ENCODE measurements around the gene ELMOD3. TPM values are rescaled to one million over a fixed set of nuclear protein-coding genes. Genes with fewer than 3 reads are reported as not detected.
"Not testable (repeated sequence)": the region's sequence is repeated elsewhere in the genome, so short reads cannot be mapped to it uniquely, and the experiment has no call there.

The ELMOD3 gene
- total RNA-seq, 1 experiment from 2014 or later, result 16.2 TPM

GRCh38 chr2:85439025-85439472, 84.5 kb downstream of the ELMOD3 start:
- H3K4me1 Mint-ChIP-seq (ENCODE audit: insufficient read depth, unreplicated experiment), result peaks cover 23% of the 10 kb centered on the region
- no peak for TF ChIP-seq CTCF (IDR thresholded peaks at IDR 0.05; ENCODE audit: unreplicated experiment)
- intact Hi-C loops (cut with micrococcal nuclease), result no loop called here
- no peak for DNase-seq (ENCODE audit: unreplicated experiment)
- H3K4me3 Mint-ChIP-seq (ENCODE audit: unreplicated experiment), result no peak overlapping the region
- BruUV-seq (replicated peaks), result no TSS peak
- ChIA-PET CTCF (interaction anchor here (0.6 to 1.7 kb wide), 6 partner anchors 15 to 157 kb away, joined by 3 to 8 read pairs (median 3); no protein-coding TSS in a partner anchor), POLR2A (interaction anchor here (0.8 to 16.8 kb wide), 7 partner anchors 17 to 167 kb away, joined by 3 to 287 read pairs (median 16); partner anchors contain the start of genes MAT2A and SH2D6)
- H3K27ac Mint-ChIP-seq (ENCODE audit: low read depth, unreplicated experiment), result peak overlapping the region; percentile 77
- H3K9me3 Mint-ChIP-seq (ENCODE audit: unreplicated experiment), result no peaks in the 10 kb centered on the region
- H3K27me3 Mint-ChIP-seq (ENCODE audit: insufficient read depth, unreplicated experiment), result no peaks in the 10 kb centered on the region
- H3K36me3 Mint-ChIP-seq (ENCODE audit: insufficient read depth, unreplicated experiment), result no peaks in the 10 kb centered on the region

DNA sequence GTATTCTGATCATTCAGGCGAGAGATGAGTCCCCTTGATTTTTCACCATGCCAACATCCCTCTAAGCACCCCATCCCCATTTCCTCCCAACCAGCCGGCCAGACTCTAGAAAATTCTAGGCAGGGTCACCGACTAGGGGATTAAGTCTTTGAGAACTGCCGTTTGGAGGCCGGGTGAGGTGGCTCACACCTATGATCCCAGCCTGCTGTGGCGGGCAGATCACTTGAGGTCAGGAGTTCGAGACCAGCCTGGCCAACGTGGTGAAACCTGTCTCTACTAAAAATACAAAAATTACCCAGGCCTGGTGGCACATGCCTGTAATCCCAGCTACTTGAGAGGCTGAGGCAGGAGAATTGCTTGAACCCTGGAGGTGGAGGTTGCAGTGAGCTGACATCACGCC, 85.0 kb downstream of the ELMOD3 start:
- H3K4me1 Mint-ChIP-seq (ENCODE audit: insufficient read depth, unreplicated experiment), result peaks cover 26% of the 10 kb centered on the region

DNA sequence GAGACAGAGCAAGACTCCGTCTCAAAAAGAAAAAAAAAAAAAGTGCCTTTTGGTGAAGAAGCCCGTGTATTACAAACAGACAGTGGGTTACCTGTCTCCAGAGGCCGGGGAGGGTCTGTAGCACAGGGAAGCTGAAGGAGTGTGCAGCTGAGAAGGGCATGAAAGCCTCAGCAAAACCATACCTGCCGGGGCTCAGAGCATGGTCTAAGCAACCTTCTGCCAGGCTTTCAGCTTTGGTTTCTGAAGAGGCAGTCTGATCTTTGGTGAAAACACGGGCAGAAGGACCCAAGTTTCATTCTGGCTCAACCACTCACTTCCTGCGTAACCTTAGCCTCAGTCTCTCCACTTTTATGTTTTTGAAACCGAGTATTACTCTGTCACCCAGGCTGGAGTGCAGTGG, 85.4 kb downstream of the ELMOD3 start:
- no peak for DNase-seq (ENCODE audit: unreplicated experiment)
- ChIA-PET CTCF (interaction anchor here (1.7 kb wide), 1 partner anchor 14 kb away, joined by 3 read pairs; no protein-coding TSS in a partner anchor), POLR2A (interaction anchor here (16.8 kb wide), 1 partner anchor 104 kb away, joined by 287 read pairs; the partner anchor contains the start of gene MAT2A)
- no TSS peak for BruUV-seq (replicated peaks)
- H3K9me3 Mint-ChIP-seq (ENCODE audit: unreplicated experiment), result no peaks in the 10 kb centered on the region
- TF ChIP-seq CTCF (IDR thresholded peaks at IDR 0.05; ENCODE audit: unreplicated experiment), result no peak
- no peaks in the 10 kb centered on the region for H3K27me3 Mint-ChIP-seq (ENCODE audit: insufficient read depth, unreplicated experiment)
- no peaks in the 10 kb centered on the region for H3K36me3 Mint-ChIP-seq (ENCODE audit: insufficient read depth, unreplicated experiment)
- intact Hi-C loops (cut with micrococcal nuclease), result no loop called here
- peaks cover 31% of the 10 kb centered on the region for H3K4me1 Mint-ChIP-seq (ENCODE audit: insufficient read depth, unreplicated experiment)
- no peak overlapping the region for H3K4me3 Mint-ChIP-seq (ENCODE audit: unreplicated experiment)
- H3K27ac Mint-ChIP-seq (ENCODE audit: low read depth, unreplicated experiment), result no peak overlapping the region

More for the DNA sequence above, 85.0 kb downstream of the ELMOD3 start:
- H3K4me3 Mint-ChIP-seq (ENCODE audit: unreplicated experiment); intact Hi-C loops (cut with micrococcal nuclease); DNase-seq (ENCODE audit: unreplicated experiment); H3K27me3 Mint-ChIP-seq (ENCODE audit: insufficient read depth, unreplicated experiment); H3K27ac Mint-ChIP-seq (ENCODE audit: low read depth, unreplicated experiment); H3K36me3 Mint-ChIP-seq (ENCODE audit: insufficient read depth, unreplicated experiment); BruUV-seq (replicated peaks); H3K9me3 Mint-ChIP-seq (ENCODE audit: unreplicated experiment): not testable (repeated sequence)
- ChIA-PET CTCF (interaction anchor here (0.7 to 1.7 kb wide), 2 partner anchors 14 to 107 kb away, joined by 3 to 4 read pairs; no protein-coding TSS in a partner anchor), POLR2A (interaction anchor here (16.8 kb wide), 1 partner anchor 105 kb away, joined by 287 read pairs; the partner anchor contains the start of gene MAT2A)

- Mint-ChIP-seq H3K36me3 (ENCODE audit: insufficient read depth, unreplicated experiment) (no peaks in the 10 kb centered on the region), H3K4me1 (ENCODE audit: insufficient read depth, unreplicated experiment) (peaks cover 34% of the 10 kb centered on the region), H3K9me3 (ENCODE audit: unreplicated experiment) (no peaks in the 10 kb centered on the region), H3K27me3 (ENCODE audit: insufficient read depth, unreplicated experiment) (no peaks in the 10 kb centered on the region), H3K27ac (ENCODE audit: low read depth, unreplicated experiment) (no peak overlapping the region), H3K4me3 (ENCODE audit: unreplicated experiment) (no peak overlapping the region)
- ChIA-PET POLR2A (interaction anchor here (0.7 to 16.8 kb wide), 3 partner anchors 103 to 548 kb away, joined by 3 to 287 read pairs (median 4); partner anchors contain the start of genes MAT2A and RNF181), CTCF (no interaction called here)
- no peak for TF ChIP-seq CTCF (IDR thresholded peaks at IDR 0.05; ENCODE audit: unreplicated experiment)
- intact Hi-C loops (cut with micrococcal nuclease), result no loop called here
- BruUV-seq (replicated peaks), result no TSS peak
- DNase-seq (ENCODE audit: unreplicated experiment), result no peak
These were observed 86.2 kb downstream of the ELMOD3 start for GRCh38 chr2:85440729-85441128.

Other genes starting within 250 kb of the ELMOD3 start
- 0.81 and 1.1 TPM in 2 replicates for gene TCF7L1, start 221.4 kb upstream of the ELMOD3 start, total RNA-seq (2022)
- gene TGOLN2, start 26.8 kb upstream of the ELMOD3 start, total RNA-seq (2022), result 62.9 and 65.5 TPM in 2 replicates
- 59.2 and 60.4 TPM in 2 replicates for gene RETSAT, start 241 bp upstream of the ELMOD3 start, total RNA-seq (2022)
- gene CAPG, start 55.6 kb downstream of the ELMOD3 start, total RNA-seq (2022), result 173 and 188 TPM in 2 replicates
- 0.84 and 2.2 TPM in 2 replicates for gene SH2D6, start 63.9 kb downstream of the ELMOD3 start, total RNA-seq (2022)
- 348 and 366 TPM in 2 replicates for gene MAT2A, start 184.4 kb downstream of the ELMOD3 start, total RNA-seq (2022)
- 49.1 and 52.2 TPM in 2 replicates for gene GGCX, start 206.7 kb downstream of the ELMOD3 start, total RNA-seq (2022)
- gene VAMP8, start 222.8 kb downstream of the ELMOD3 start, total RNA-seq (2022), result 49.9 and 56.0 TPM in 2 replicates
- 1.6 and 3.0 TPM in 2 replicates for gene VAMP5, start 229.7 kb downstream of the ELMOD3 start, total RNA-seq (2022)
- 125 and 215 TPM in 2 replicates for gene RNF181, start 241.0 kb downstream of the ELMOD3 start, total RNA-seq (2022)
- gene TMEM150A, start 247.9 kb downstream of the ELMOD3 start, total RNA-seq (2022), result 12.5 and 14.5 TPM in 2 replicates

Data from MCF 10A (cell line).